CD4-positive, alpha-beta T cell treated with Interferon gamma for 1 hour (primary cell): ENCODE data around the gene RASSF5.
A peak's percentile ranks its signal among the peaks of the same experiment; 100 is the strongest.

Experiments
- DNase-seq: peaks from one replicate; pipeline ENCODE4 v3.0.0-alpha.2; 2020

Gene RASSF5

GRCh38 chr1:206507284-206508129, at the start of gene RASSF5:
Gene RASSF5, plus strand, starts transcription at chr1:206507531. Its CDS starts 72 bp downstream, at chr1:206507603.
- DNase-seq = peak; percentile 82

GRCh38 chr1:206459703-206460102, 47.6 kb upstream of the RASSF5 start:
- no peak for DNase-seq

GRCh38 chr1:206460836-206461426, 46.4 kb upstream of the RASSF5 start:
- DNase-seq = no peak

GRCh38 chr1:206461602-206462455, 45.5 kb upstream of the RASSF5 start:
- peak; percentile 58 for DNase-seq

- no peak for DNase-seq
Measured at GRCh38 chr1:206463137-206463536, 44.2 kb upstream of the RASSF5 start.

GRCh38 chr1:206463911-206464310, 43.4 kb upstream of the RASSF5 start:
- DNase-seq = no peak

GRCh38 chr1:206464456-206464964, 42.8 kb upstream of the RASSF5 start:
- DNase-seq = peak; percentile 27

- DNase-seq = no peak
Measured at GRCh38 chr1:206465951-206466350, 41.4 kb upstream of the RASSF5 start.

GRCh38 chr1:206466840-206467649, 40.3 kb upstream of the RASSF5 start:
- DNase-seq = no peak

GRCh38 chr1:206467915-206468314, 39.4 kb upstream of the RASSF5 start:
- DNase-seq = peak; percentile 82

GRCh38 chr1:206468571-206468970, 38.8 kb upstream of the RASSF5 start:
- no peak for DNase-seq

- no peak for DNase-seq
Measured at GRCh38 chr1:206469411-206469932, 37.9 kb upstream of the RASSF5 start.

- peak; percentile 56 for DNase-seq
Measured at GRCh38 chr1:206469933-206470691, 37.2 kb upstream of the RASSF5 start, which contains the start of gene IKBKE. Gene IKBKE, plus strand, starts transcription at chr1:206470476. Its CDS starts 2,752 bp downstream, at chr1:206473228.

- DNase-seq = peak; percentile 24
Measured at GRCh38 chr1:206470692-206471414, 36.5 kb upstream of the RASSF5 start.

GRCh38 chr1:206471415-206471801, 35.9 kb upstream of the RASSF5 start:
- no peak for DNase-seq

GRCh38 chr1:206472024-206472423, 35.3 kb upstream of the RASSF5 start:
- no peak for DNase-seq

- peak; percentile 63 for DNase-seq
Measured at GRCh38 chr1:206472454-206472853, 34.9 kb upstream of the RASSF5 start.

- no peak for DNase-seq
Measured at GRCh38 chr1:206472886-206473285, 34.4 kb upstream of the RASSF5 start.

GRCh38 chr1:206476058-206476457, 31.3 kb upstream of the RASSF5 start:
- no peak for DNase-seq

GRCh38 chr1:206476591-206476990, 30.7 kb upstream of the RASSF5 start:
- no peak for DNase-seq
